CD14-positive monocyte (primary cell): ENCODE results near the gene PAX6. TPM values are rescaled to one million over a fixed set of nuclear protein-coding genes. Genes with fewer than 3 reads are reported as not detected.

Experiments used
- DNase-seq, 3 donors: peaks; one replicate each; pipeline ENCODE4 v3.0.0-alpha.2; 2011 to 2022
- H2AFZ ChIP-seq: 2 replicates; pipeline ENCODE4 v1.6.0; 2012; ENCODE audit warnings: mild to moderate bottlenecking, low read depth, low read length, inconsistent platforms; ENCODE audit not compliant: insufficient read depth, poor library complexity, severe bottlenecking
- H3K27ac ChIP-seq, 2 donors: 1 replicate in 1 of 2; 2 replicates in 1 of 2; pipeline ENCODE4 v1.5.1; 2012 to 2013; ENCODE audit warnings: low read length in 2 of 2, control low read depth in 1 of 2, inconsistent platforms in 1 of 2, low read depth in 1 of 2, mild to moderate bottlenecking in 1 of 2
- H3K27me3 ChIP-seq, 2 donors: one replicate each; pipeline versions ENCODE4 v1.6.0 to v1.6.1; 2011 to 2013; ENCODE audit warnings: low read length in 2 of 2; ENCODE audit not compliant: control insufficient read depth in 2 of 2, insufficient read depth in 2 of 2
- H3K36me3 ChIP-seq, 2 donors: replicated peaks in 1 of 2; 1 replicate in 1 of 2; 2 replicates in 1 of 2; pipeline versions ENCODE4 v1.5.1 to v1.6.1; 2012 to 2013; ENCODE audit warnings: low read length in 2 of 2, control low read depth in 1 of 2, inconsistent platforms in 1 of 2, mild to moderate bottlenecking in 1 of 2; ENCODE audit not compliant: insufficient read depth in 2 of 2, control insufficient read depth in 1 of 2
- H3K4me1 ChIP-seq, 2 donors: 1 replicate in 1 of 2; 2 replicates in 1 of 2; pipeline versions ENCODE4 v1.5.1 to v1.6.1; 2012 to 2013; ENCODE audit warnings: low read length in 2 of 2, control low read depth in 1 of 2, inconsistent platforms in 1 of 2, mild to moderate bottlenecking in 1 of 2, moderate library complexity in 1 of 2; ENCODE audit not compliant: insufficient read depth in 2 of 2, control insufficient read depth in 1 of 2
- H3K4me2 ChIP-seq: replicated peaks from 2 replicates; pipeline ENCODE3; 2012; ENCODE audit warnings: low read length, moderate library complexity, mild to moderate bottlenecking; ENCODE audit not compliant: poor library complexity, severe bottlenecking; ENCODE audit errors: extremely low read depth
- H3K4me3 ChIP-seq, 3 experiments: fragments of 200-600 bp in 1 of 3; sonication (generic) in 1 of 3; replicated peaks in 1 of 3; 1 replicate in 2 of 3; 2 replicates in 1 of 3; pipeline ENCODE4 v1.5.1; 2011 to 2013; ENCODE audit warnings: low read length in 3 of 3, mild to moderate bottlenecking in 3 of 3, control low read depth in 2 of 3, low read depth in 2 of 3, inconsistent platforms in 1 of 3, moderate library complexity in 1 of 3
- H3K79me2 ChIP-seq: 2 replicates; pipeline ENCODE4 v1.6.0; 2012; ENCODE audit warnings: mild to moderate bottlenecking, control low read depth, inconsistent platforms, low read length, moderate library complexity; ENCODE audit not compliant: insufficient read depth
- H3K9ac ChIP-seq: 2 replicates; pipeline ENCODE4 v1.6.0; 2017; ENCODE audit warnings: low read length, mild to moderate bottlenecking; ENCODE audit not compliant: insufficient read depth, poor library complexity, severe bottlenecking
- H3K9me3 ChIP-seq, 2 donors: replicated peaks in 1 of 2; 1 replicate in 1 of 2; 2 replicates in 1 of 2; pipeline versions ENCODE4 v1.5.1 to v1.6.1; 2012 to 2013; ENCODE audit warnings: low read length in 2 of 2, control low read depth in 1 of 2; ENCODE audit not compliant: control insufficient read depth in 1 of 2, insufficient read depth in 1 of 2
- H4K20me1 ChIP-seq: 2 replicates; pipeline ENCODE4 v1.6.0; 2012; ENCODE audit warnings: mild to moderate bottlenecking, low read length, control low read depth, moderate library complexity; ENCODE audit not compliant: insufficient read depth
- H3K27ac Mint-ChIP-seq, 7 donors: one replicate each; pipeline ENCODE4 v1.8.0; 2020; ENCODE audit warnings: mild to moderate bottlenecking in 7 of 7, mixed read lengths in 7 of 7, moderate library complexity in 6 of 7, inconsistent platforms in 2 of 7
- H3K27me3 Mint-ChIP-seq, 3 donors: one replicate each; pipeline ENCODE4 v1.8.0; 2021 to 2022; ENCODE audit warnings: low read depth in 3 of 3, mild to moderate bottlenecking in 3 of 3, mixed read lengths in 3 of 3, moderate library complexity in 3 of 3, inconsistent platforms in 1 of 3
- H3K36me3 Mint-ChIP-seq, 2 donors: one replicate each; pipeline ENCODE4 v1.8.0; 2020; ENCODE audit warnings: mixed read lengths in 2 of 2, inconsistent platforms in 1 of 2, mild to moderate bottlenecking in 1 of 2
- H3K4me1 Mint-ChIP-seq: one replicate; pipeline ENCODE4 v1.8.0; 2020; ENCODE audit warnings: mild to moderate bottlenecking, mixed read lengths
- H3K4me3 Mint-ChIP-seq, 2 donors: one replicate each; pipeline ENCODE4 v1.8.0; 2020; ENCODE audit warnings: mild to moderate bottlenecking in 2 of 2, mixed read lengths in 2 of 2, moderate library complexity in 1 of 2
- H3K9me3 Mint-ChIP-seq, 7 donors: one replicate each; pipeline ENCODE4 v1.8.0; 2020 to 2022; ENCODE audit warnings: mixed read lengths in 7 of 7, mild to moderate bottlenecking in 6 of 7, moderate library complexity in 6 of 7, inconsistent platforms in 2 of 7
- CTCF ChIP-seq: fragments of 200-600 bp; IDR thresholded peaks from one replicate; pipeline ENCODE4 v1.8.0; 2022; ENCODE audit warnings: antibody characterized with exemption, mild to moderate bottlenecking
- WGBS: methylation state at CpG from one replicate; pipeline ENCODE4 v1.1.5; 2013; ENCODE audit warnings: missing lambda C conversion rate; ENCODE audit not compliant: insufficient coverage; 5-methylcytosine and 5-hydroxymethylcytosine counted together
- intact Hi-C, 2 donors: fragments of 100-400 bp; cut with micrococcal nuclease; formaldehyde crosslinking; loops; one replicate each; pipeline versions ENCODE4 v1.15.0 to v1.15.1; 2023
- polyA plus RNA-seq, 3 donors: library from polyadenylated mRNA; depleted of rRNA in 1 of 3; unstranded in 2 of 3; stranded (reverse) in 1 of 3; fragments of 300-500 nt in 2 of 3; fragments of >200 nt in 1 of 3; fragmentation: Illumina TruSeq in 2 of 3; gene quantifications; 1 replicate in 2 of 3; 2 replicates in 1 of 3; pipeline ENCODE4 v1.2.3, GENCODE V29; 2012 to 2021

Gene PAX6
- polyA plus RNA-seq, 3 donors: not detected

- H3K9me3 ChIP-seq: peaks cover 0 to 16% of the 10 kb centered on the region in 2 donors
- H3K79me2 ChIP-seq: no peaks in the 10 kb centered on the region
- no peak overlapping the region for H3K9ac ChIP-seq
- no peaks in the 10 kb centered on the region for H3K27me3 ChIP-seq
- no peak for TF ChIP-seq CTCF
- no peaks in the 10 kb centered on the region for H4K20me1 ChIP-seq
- no peaks in the 10 kb centered on the region for H3K36me3 Mint-ChIP-seq
- H3K4me1 ChIP-seq: no peaks in the 10 kb centered on the region
- no peaks in the 10 kb centered on the region for H3K4me1 Mint-ChIP-seq
- no peak for DNase-seq
- intact Hi-C loops: no loop called here
- H3K27ac Mint-ChIP-seq: no peak overlapping the region
- WGBS: no CpG with 5 or more reads among the region's 1 CpG
- no peak overlapping the region for H3K4me3 Mint-ChIP-seq
- no peak overlapping the region for H3K27ac ChIP-seq
- H3K4me3 ChIP-seq: no peak overlapping the region
- H3K4me2 ChIP-seq: no peak overlapping the region
- H3K36me3 ChIP-seq: no peaks in the 10 kb centered on the region
- H3K27me3 Mint-ChIP-seq: no peaks in the 10 kb centered on the region
- H2AFZ ChIP-seq: no peak overlapping the region
- peaks cover 18 to 34% (median 25%) of the 10 kb centered on the region in 7 donors for H3K9me3 Mint-ChIP-seq
Measured at GRCh38 chr11:31740131-31740530, 71.0 kb downstream of the PAX6 start.
